Panc1 (cell line): ENCODE data around the gene CRYGN. TPM values are rescaled to one million over a fixed set of nuclear protein-coding genes. Genes with fewer than 3 reads are reported as not detected.

Source experiments
- ATAC-seq: fragments of 200-7000 bp; cut with Tn5 transposase; 2 replicates; pipeline ENCODE4 v1.9.1; 2020; ENCODE audit warnings: mild to moderate bottlenecking, moderate library complexity
- BruUV-seq: library from RNA; stranded (reverse); fragments of 400-500 nt; replicated peaks from 2 replicates; lab custom pipeline; 2021; lab: Mats Ljungman, UMichigan
- CTCF ChIA-PET: fragments of 300-600 bp; sonication (Branson Sonifier 250); formaldehyde crosslinking; loops from one replicate; lab custom pipeline; 2022; ENCODE audit warnings: antibody characterized with exemption; lab: Charles Lee
- POLR2A ChIA-PET: fragments of 300-600 bp; sonication (Branson Sonifier 250); formaldehyde crosslinking; loops from one replicate; lab custom pipeline; 2022; ENCODE audit warnings: antibody characterized with exemption; lab: Charles Lee
- DNase-seq: peaks from one replicate; pipeline ENCODE4 v3.0.0-alpha.2; 2010; ENCODE audit warnings: low read depth, low spot score
- H3K27ac ChIP-seq: 2 replicates; pipeline ENCODE4 v1.5.1; 2011; ENCODE audit warnings: mild to moderate bottlenecking, low read length, inconsistent platforms
- H3K27me3 ChIP-seq: fragments of 200-500 bp; sonication (Bioruptor generic); 2 replicates; pipeline ENCODE4 v1.6.0; 2014; ENCODE audit warnings: low read length, inconsistent platforms; ENCODE audit not compliant: control insufficient read depth, insufficient read depth
- H3K36me3 ChIP-seq: fragments of 200-500 bp; sonication (Bioruptor generic); 2 replicates; pipeline ENCODE4 v1.5.1; 2014; ENCODE audit warnings: inconsistent platforms, mild to moderate bottlenecking, low read length, moderate library complexity; ENCODE audit not compliant: control insufficient read depth, insufficient read depth
- H3K4me1 ChIP-seq: 2 replicates; pipeline ENCODE4 v1.5.1; 2011; ENCODE audit warnings: inconsistent platforms, mild to moderate bottlenecking, low read length, moderate library complexity; ENCODE audit not compliant: control insufficient read depth, insufficient read depth
- H3K4me3 ChIP-seq, 2 experiments: 2 replicates each; pipeline ENCODE4 v1.5.1; 2011 to 2012; ENCODE audit warnings: low read depth in 2 of 2, low read length in 2 of 2, mild to moderate bottlenecking in 2 of 2, inconsistent platforms in 1 of 2, moderate library complexity in 1 of 2
- H3K9me3 ChIP-seq: fragments of 200-500 bp; sonication (Bioruptor generic); 2 replicates; pipeline ENCODE4 v1.5.1; 2014; ENCODE audit warnings: low read depth, mild to moderate bottlenecking, inconsistent platforms, low read length, moderate library complexity; ENCODE audit not compliant: control insufficient read depth, insufficient read depth
- POLR2AphosphoS5 ChIP-seq: IDR thresholded peaks from 2 replicates; pipeline ENCODE4 v1.6.1; 2012; ENCODE audit warnings: mild to moderate bottlenecking, low read depth, low read length, moderate library complexity
- SIN3A ChIP-seq: IDR thresholded peaks from 2 replicates; pipeline ENCODE4 v1.6.1; 2012; ENCODE audit warnings: low read depth, mild to moderate bottlenecking, low read length, moderate library complexity, borderline replicate concordance; ENCODE audit not compliant: insufficient read depth
- TCF7L2 ChIP-seq: IDR thresholded peaks from 2 replicates; pipeline ENCODE4 v1.6.1; 2011; ENCODE audit warnings: mild to moderate bottlenecking, low read depth, low read length, inconsistent platforms
- in situ Hi-C: cut with HindIII; loops from 2 replicates; pipeline ENCODE4 v1.10.0; 2016; ENCODE audit warnings: low sequenced_read_pairs, low pct_unique_long_range_greater_than_20kb
- intact Hi-C: fragments of 100-400 bp; cut with micrococcal nuclease; formaldehyde crosslinking; loops from one replicate; pipeline ENCODE4 v1.10.0; 2022; ENCODE audit not compliant: unreplicated experiment
- total RNA-seq: library from RNA; stranded (reverse); gene quantifications from one replicate; pipeline ENCODE4 v1.2.1, GENCODE V29; 2021; ENCODE audit not compliant: unreplicated experiment
- TF ChIP-seq, protein P1 (sequence below), 2 experiments: IDR thresholded peaks; 2 replicates each; pipeline ENCODE4 v1.6.1; 2011 to 2012; ENCODE audit warnings: low read depth in 2 of 2, control low read depth in 1 of 2, low read length in 1 of 2, mild to moderate bottlenecking in 1 of 2, moderate library complexity in 1 of 2; ENCODE audit not compliant: insufficient read depth in 1 of 2
- TF ChIP-seq, protein P2 (sequence below): fragments of 450-650 bp; IDR thresholded peaks from 2 replicates; pipeline ENCODE4 v1.5.1; 2017; ENCODE audit warnings: mild to moderate bottlenecking

The CRYGN gene
- total RNA-seq, 1 experiment from 2014 or later = 0.74 TPM

DNA sequence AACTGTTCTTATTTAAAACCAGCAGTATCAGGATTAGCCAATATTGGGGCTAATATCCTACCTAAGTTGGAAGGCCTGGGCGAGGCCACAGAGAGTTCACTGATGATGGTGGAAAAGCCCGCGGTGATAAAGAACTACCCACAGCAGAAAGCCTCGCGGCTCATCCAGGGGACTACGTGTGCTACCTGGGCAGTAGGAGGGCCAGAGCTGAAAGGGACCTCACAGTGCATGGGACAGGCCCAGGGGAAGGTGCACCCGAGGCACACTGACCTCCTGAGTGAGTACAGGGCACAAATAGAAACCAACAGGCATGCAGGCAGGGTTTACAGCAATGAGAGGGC is 31.5 kb downstream of the CRYGN start:
- Histone ChIP-seq H3K27ac (peak overlapping the region; percentile 57; the same call in 1 of the 2 replicates), H3K9me3 (no peaks in the 10 kb centered on the region), H3K27me3 (no peaks in the 10 kb centered on the region), H3K4me1 (peaks cover 10% of the 10 kb centered on the region), H3K36me3 (no peaks in the 10 kb centered on the region), H3K4me3 (no peak overlapping the region)
- ChIA-PET CTCF (no interaction called here), POLR2A (no interaction called here)
- TF ChIP-seq SIN3A = no peak
- no peak for TF ChIP-seq POLR2AphosphoS5
- TF ChIP-seq, protein P1, sequence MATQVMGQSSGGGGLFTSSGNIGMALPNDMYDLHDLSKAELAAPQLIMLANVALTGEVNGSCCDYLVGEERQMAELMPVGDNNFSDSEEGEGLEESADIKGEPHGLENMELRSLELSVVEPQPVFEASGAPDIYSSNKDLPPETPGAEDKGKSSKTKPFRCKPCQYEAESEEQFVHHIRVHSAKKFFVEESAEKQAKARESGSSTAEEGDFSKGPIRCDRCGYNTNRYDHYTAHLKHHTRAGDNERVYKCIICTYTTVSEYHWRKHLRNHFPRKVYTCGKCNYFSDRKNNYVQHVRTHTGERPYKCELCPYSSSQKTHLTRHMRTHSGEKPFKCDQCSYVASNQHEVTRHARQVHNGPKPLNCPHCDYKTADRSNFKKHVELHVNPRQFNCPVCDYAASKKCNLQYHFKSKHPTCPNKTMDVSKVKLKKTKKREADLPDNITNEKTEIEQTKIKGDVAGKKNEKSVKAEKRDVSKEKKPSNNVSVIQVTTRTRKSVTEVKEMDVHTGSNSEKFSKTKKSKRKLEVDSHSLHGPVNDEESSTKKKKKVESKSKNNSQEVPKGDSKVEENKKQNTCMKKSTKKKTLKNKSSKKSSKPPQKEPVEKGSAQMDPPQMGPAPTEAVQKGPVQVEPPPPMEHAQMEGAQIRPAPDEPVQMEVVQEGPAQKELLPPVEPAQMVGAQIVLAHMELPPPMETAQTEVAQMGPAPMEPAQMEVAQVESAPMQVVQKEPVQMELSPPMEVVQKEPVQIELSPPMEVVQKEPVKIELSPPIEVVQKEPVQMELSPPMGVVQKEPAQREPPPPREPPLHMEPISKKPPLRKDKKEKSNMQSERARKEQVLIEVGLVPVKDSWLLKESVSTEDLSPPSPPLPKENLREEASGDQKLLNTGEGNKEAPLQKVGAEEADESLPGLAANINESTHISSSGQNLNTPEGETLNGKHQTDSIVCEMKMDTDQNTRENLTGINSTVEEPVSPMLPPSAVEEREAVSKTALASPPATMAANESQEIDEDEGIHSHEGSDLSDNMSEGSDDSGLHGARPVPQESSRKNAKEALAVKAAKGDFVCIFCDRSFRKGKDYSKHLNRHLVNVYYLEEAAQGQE (IDR thresholded peaks at IDR 0.05; ENCODE audit: insufficient read depth in 1 of 2, low read depth in 2 of 2, low read length in 1 of 2) = no peak
- no peak for TF ChIP-seq TCF7L2
- TF ChIP-seq, protein P2, sequence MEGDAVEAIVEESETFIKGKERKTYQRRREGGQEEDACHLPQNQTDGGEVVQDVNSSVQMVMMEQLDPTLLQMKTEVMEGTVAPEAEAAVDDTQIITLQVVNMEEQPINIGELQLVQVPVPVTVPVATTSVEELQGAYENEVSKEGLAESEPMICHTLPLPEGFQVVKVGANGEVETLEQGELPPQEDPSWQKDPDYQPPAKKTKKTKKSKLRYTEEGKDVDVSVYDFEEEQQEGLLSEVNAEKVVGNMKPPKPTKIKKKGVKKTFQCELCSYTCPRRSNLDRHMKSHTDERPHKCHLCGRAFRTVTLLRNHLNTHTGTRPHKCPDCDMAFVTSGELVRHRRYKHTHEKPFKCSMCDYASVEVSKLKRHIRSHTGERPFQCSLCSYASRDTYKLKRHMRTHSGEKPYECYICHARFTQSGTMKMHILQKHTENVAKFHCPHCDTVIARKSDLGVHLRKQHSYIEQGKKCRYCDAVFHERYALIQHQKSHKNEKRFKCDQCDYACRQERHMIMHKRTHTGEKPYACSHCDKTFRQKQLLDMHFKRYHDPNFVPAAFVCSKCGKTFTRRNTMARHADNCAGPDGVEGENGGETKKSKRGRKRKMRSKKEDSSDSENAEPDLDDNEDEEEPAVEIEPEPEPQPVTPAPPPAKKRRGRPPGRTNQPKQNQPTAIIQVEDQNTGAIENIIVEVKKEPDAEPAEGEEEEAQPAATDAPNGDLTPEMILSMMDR = no peak
- no peak for DNase-seq
- BruUV-seq = no TSS peak
- in situ Hi-C loops = no loop called here
- intact Hi-C loops = no loop called here
- ATAC-seq = peak; percentile 48

DNA sequence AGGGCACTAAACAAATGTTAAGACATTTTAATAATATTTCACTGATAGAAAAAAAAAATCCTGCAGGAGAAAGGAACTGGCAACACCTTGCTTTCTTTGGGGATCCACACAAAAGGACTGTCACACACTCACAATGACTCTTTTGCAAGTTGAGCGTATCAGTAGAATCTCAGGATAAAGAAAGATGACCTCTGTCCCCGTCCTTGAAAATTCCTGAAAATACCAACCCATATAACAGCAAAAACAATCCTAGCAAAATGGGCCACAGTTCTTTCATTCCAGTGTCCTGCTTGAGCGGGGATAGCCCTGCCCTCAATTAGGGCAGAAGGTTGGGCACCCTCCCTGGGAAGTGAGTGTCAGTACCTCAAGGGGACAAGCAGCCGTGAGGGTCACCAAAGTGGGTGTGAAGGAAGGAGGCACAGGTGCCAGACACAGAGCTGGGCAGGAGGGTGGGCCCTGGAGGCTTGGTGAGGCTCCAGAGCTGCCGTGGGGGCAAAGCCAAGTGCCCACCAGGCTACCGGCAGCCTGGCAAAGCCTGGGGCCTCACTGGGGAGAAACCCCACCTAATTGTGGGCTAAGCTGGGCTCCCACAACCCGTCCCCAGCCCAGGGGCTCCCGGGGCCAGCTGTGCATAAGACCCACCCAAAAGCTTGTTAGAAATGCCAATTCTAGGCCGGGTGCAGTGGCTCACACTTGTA is 32.9 kb downstream of the CRYGN start:
- ChIA-PET CTCF (no interaction called here), POLR2A (no interaction called here)
- Histone ChIP-seq H3K9me3 (no peaks in the 10 kb centered on the region), H3K27ac (no peak overlapping the region), H3K4me3 (no peak overlapping the region), H3K27me3 (no peaks in the 10 kb centered on the region), H3K36me3 (no peaks in the 10 kb centered on the region), H3K4me1 (peaks cover 12% of the 10 kb centered on the region)
- BruUV-seq = no TSS peak
- no peak for TF ChIP-seq SIN3A
- no peak for TF ChIP-seq TCF7L2
- TF ChIP-seq, protein P1 (IDR thresholded peaks at IDR 0.05; ENCODE audit: insufficient read depth in 1 of 2, low read depth in 2 of 2, low read length in 1 of 2) = no peak
- TF ChIP-seq POLR2AphosphoS5 = no peak
- TF ChIP-seq, protein P2 = no peak
- DNase-seq (no peak), ATAC-seq (no peak)
- in situ Hi-C loops = no loop called here
- intact Hi-C loops = no loop called here
